K562 (cell line): ENCODE measurements around the gene PAX5. TPM values are rescaled to one million over a fixed set of nuclear protein-coding genes. Genes with fewer than 3 reads are reported as not detected.

Source experiments
- ATAC-seq: fragments of 200-7000 bp; cut with Tn5 transposase; 3 replicates; pipeline ENCODE4 v1.9.1; 2020; ENCODE audit warnings: moderate library complexity
- BruUV-seq: library from RNA; stranded (reverse); fragments of 400-500 nt; replicated peaks from 2 replicates; lab custom pipeline; 2021; lab: Mats Ljungman, UMichigan
- CTCF ChIA-PET: fragments of 300-600 bp; formaldehyde crosslinking; extraction: SDS; loops from one replicate; lab custom pipeline; 2021; ENCODE audit warnings: low intra/inter-chr PET ratio; lab: Yijun Ruan, JAX
- POLR2A ChIA-PET: fragments of 300-600, 350-650 bp; sonication (Branson Sonifier 250); formaldehyde crosslinking; extraction: SDS; loops from one replicate; lab custom pipeline; 2021; ENCODE audit warnings: antibody characterized with exemption, inconsistent platforms; lab: Yijun Ruan, JAX
- DNase-seq, 4 experiments: peaks; one replicate each; pipeline versions ENCODE4 v3.0.0 to v3.0.0-alpha.2; 2011 to 2018; ENCODE audit warnings: low spot score in 3 of 4, mixed read lengths in 3 of 4; ENCODE audit errors: extremely low read depth in 1 of 4
- FAIRE-seq: peaks from 2 replicates; lab custom pipeline; 2011; peaks lifted over from hg19 to GRCh38; lab: Jason Lieb, UNC
- H2AFZ ChIP-seq: 2 replicates; pipeline ENCODE4 v1.6.0; 2011; ENCODE audit warnings: low read depth, low read length, control low read depth, inconsistent platforms
- H3K27ac ChIP-seq: fragments of 200-600 bp; 3 replicates; pipeline ENCODE4 v1.8.0; 2011; ENCODE audit warnings: low read depth, mild to moderate bottlenecking, control low read depth, inconsistent platforms, low read length, moderate library complexity, mixed read lengths; ENCODE audit errors: extremely low read depth
- H3K27me3 ChIP-seq, 2 experiments: fragments of 300-600 bp in 1 of 2; 2 replicates in 1 of 2; 3 replicates in 1 of 2; pipeline versions ENCODE4 v1.6.0 to v1.8.0; 2011; ENCODE audit warnings: inconsistent platforms in 2 of 2, low read length in 2 of 2, mild to moderate bottlenecking in 1 of 2, mixed read lengths in 1 of 2, moderate library complexity in 1 of 2; ENCODE audit not compliant: control insufficient read depth in 2 of 2, insufficient read depth in 2 of 2
- H3K36me3 ChIP-seq: fragments of 300-600 bp; 3 replicates; pipeline ENCODE4 v1.8.0; 2011; ENCODE audit warnings: mild to moderate bottlenecking, low read length, inconsistent platforms; ENCODE audit not compliant: control insufficient read depth, insufficient read depth
- H3K4me1 ChIP-seq, 2 experiments: fragments of 200-600 bp in 1 of 2; replicated peaks in 1 of 2; 2 replicates in 1 of 2; 3 replicates in 1 of 2; pipeline versions ENCODE4 v1.5.1 to v1.8.0; 2011; ENCODE audit warnings: inconsistent platforms in 2 of 2, low read length in 2 of 2, mild to moderate bottlenecking in 1 of 2, mixed read lengths in 1 of 2, moderate library complexity in 1 of 2; ENCODE audit not compliant: control insufficient read depth in 2 of 2, insufficient read depth in 2 of 2
- H3K4me2 ChIP-seq: 2 replicates; pipeline ENCODE4 v1.6.1; 2011; ENCODE audit warnings: low read length, control low read depth, inconsistent platforms, mixed read lengths; ENCODE audit not compliant: insufficient read depth
- H3K4me3 ChIP-seq: fragments of 200-600 bp; sonication (generic), shearing (Covaris generic); 2 replicates; pipeline ENCODE4 v1.5.1; 2016; ENCODE audit warnings: control low read depth, inconsistent platforms
- H3K79me2 ChIP-seq: fragments of 200-600 bp; 3 replicates; pipeline ENCODE4 v1.8.0; 2011; ENCODE audit warnings: low read length, inconsistent platforms; ENCODE audit not compliant: control insufficient read depth, insufficient read depth
- H3K9ac ChIP-seq, 2 experiments: 2 replicates each; pipeline versions ENCODE4 v1.6.0 to v1.6.1; 2011; ENCODE audit warnings: low read depth in 2 of 2, low read length in 2 of 2, control low read depth in 1 of 2, inconsistent platforms in 1 of 2, mild to moderate bottlenecking in 1 of 2, mixed read lengths in 1 of 2; ENCODE audit not compliant: insufficient read depth in 1 of 2
- H3K9me1 ChIP-seq: one replicate; pipeline ENCODE4 v1.6.0; 2011; ENCODE audit warnings: inconsistent platforms, mild to moderate bottlenecking, low read length, moderate library complexity; ENCODE audit not compliant: control insufficient read depth, insufficient read depth
- H3K9me3 ChIP-seq: replicated peaks from 2 replicates; pipeline ENCODE4 v1.5.1; 2011; ENCODE audit warnings: low read depth, low read length, inconsistent platforms; ENCODE audit not compliant: control insufficient read depth, insufficient read depth
- H4K20me1 ChIP-seq: replicated peaks from 2 replicates; pipeline ENCODE4 v1.6.1; 2011; ENCODE audit warnings: low read length, inconsistent platforms, mixed read lengths; ENCODE audit not compliant: control insufficient read depth, insufficient read depth
- DPF2 ChIP-seq: fragments of 450-650 bp; IDR thresholded peaks from 2 replicates; pipeline ENCODE4 v1.6.1; 2016
- E2F3 ChIP-seq: fragments of 250-450 bp; sonication (Bioruptor Pico); IDR thresholded peaks from 2 replicates; pipeline ENCODE4 v1.4.0; 2020; ENCODE audit warnings: mild to moderate bottlenecking
- ESRRB ChIP-seq: fragments of 250-450 bp; sonication (Bioruptor Pico); IDR thresholded peaks from 2 replicates; pipeline ENCODE4 v1.5.0; 2020; ENCODE audit warnings: mild to moderate bottlenecking, moderate library complexity, borderline replicate concordance
- EWSR1 ChIP-seq: fragments of 450-650 bp; IDR thresholded peaks from 2 replicates; pipeline ENCODE4 v1.6.1; 2018; ENCODE audit warnings: borderline replicate concordance, mild to moderate bottlenecking, low read depth, moderate library complexity; ENCODE audit not compliant: partially characterized antibody
- FOXK2 ChIP-seq, 2 experiments: fragments of 450-650 bp; IDR thresholded peaks in 1 of 2; conservative IDR thresholded peaks in 1 of 2; 2 replicates each; pipeline ENCODE4 v1.6.1; 2016; ENCODE audit warnings: low read depth in 2 of 2, mild to moderate bottlenecking in 1 of 2
- GTF2E2 ChIP-seq: fragments of 200-800 bp; sonication (Bioruptor generic); IDR thresholded peaks from 2 replicates; pipeline ENCODE4 v1.6.1; 2016; ENCODE audit warnings: missing genetic modification characterization, missing compliant biosample characterization
- KLF10 ChIP-seq: fragments of 250-450 bp; sonication (Bioruptor Pico); IDR thresholded peaks from 2 replicates; pipeline ENCODE4 v1.6.1; 2021; ENCODE audit warnings: matching md5 sums
- MXI1 ChIP-seq: IDR thresholded peaks from 2 replicates; pipeline ENCODE4 v1.6.1; 2011; ENCODE audit warnings: low read depth, mild to moderate bottlenecking, improper control_type of control experiment, low read length
- PCBP2 ChIP-seq: fragments of 200-400 bp; formaldehyde crosslinking; IDR thresholded peaks from 2 replicates; pipeline ENCODE4 v1.6.1; 2018; ENCODE audit warnings: low read length, low read depth, mild to moderate bottlenecking, moderate library complexity; ENCODE audit not compliant: poor library complexity, severe bottlenecking
- POLR2A ChIP-seq: fragments of 450-650 bp; conservative IDR thresholded peaks from 2 replicates; pipeline ENCODE4 v1.6.1; 2016
- RHOXF2B ChIP-seq: fragments of 250-450 bp; sonication (Bioruptor Pico); conservative IDR thresholded peaks from 2 replicates; pipeline ENCODE4 v1.5.1; 2021
- SRSF1 ChIP-seq: fragments of 200-400 bp; formaldehyde crosslinking; IDR thresholded peaks from 2 replicates; pipeline ENCODE4 v1.6.1; 2017; ENCODE audit warnings: mild to moderate bottlenecking, low read depth, low read length, moderate library complexity
- ZNF140 ChIP-seq: fragments of 250-450 bp; sonication (Bioruptor Pico); IDR thresholded peaks from 2 replicates; pipeline ENCODE4 v1.8.0; 2021; ENCODE audit warnings: moderate library complexity, mild to moderate bottlenecking, inconsistent platforms
- ZNF57 ChIP-seq: fragments of 450-650 bp; formaldehyde crosslinking; IDR thresholded peaks from 2 replicates; pipeline ENCODE4 v1.4.0; 2020; ENCODE audit warnings: mild to moderate bottlenecking, moderate library complexity
- ZNF584 ChIP-seq: fragments of 200-800 bp; sonication (Bioruptor generic); IDR thresholded peaks from 2 replicates; pipeline ENCODE4 v1.6.1; 2016; ENCODE audit warnings: low read depth, mild to moderate bottlenecking, missing genetic modification characterization, missing compliant biosample characterization
- WGBS: fragments of 100-300 bp; shearing (Covaris generic); methylation state at CpG from one replicate; pipeline ENCODE4 v1.1.6; 2016; ENCODE audit warnings: low coverage, mixed read lengths; ENCODE audit not compliant: insufficient coverage; ENCODE audit errors: missing lambda C conversion rate; 5-methylcytosine and 5-hydroxymethylcytosine counted together
- in situ Hi-C: fragments of 300-500 bp; cut with MboI; formaldehyde crosslinking; loops from 4 replicates; pipeline ENCODE4 v1.15.0; 2018; ENCODE audit warnings: inconsistent platforms, mixed read lengths
- intact Hi-C: fragments of 100-400 bp; cut with micrococcal nuclease; formaldehyde crosslinking; loops from 2 replicates; pipeline ENCODE4 v1.14.2; 2022
- polyA plus RNA-seq, 8 experiments: library from polyadenylated mRNA; depleted of rRNA in 4 of 8; stranded (reverse) in 5 of 8; unstranded in 3 of 8; fragments of >200 nt; fragmentation: Nextera tagmentation in 2 of 8; fragmentation: Illumina TruSeq in 1 of 8; extraction: Ambion mirVana in 2 of 8; extraction: Trizol in 1 of 8; gene quantifications; 2 replicates each; pipeline versions ENCODE4 v1.2.1 to v1.2.3, GENCODE V29; 2011 to 2014; ENCODE audit warnings: inconsistent platforms in 1 of 8, missing spikeins in 1 of 8
- total RNA-seq, 7 experiments: library from RNA; depleted of rRNA in 6 of 7; stranded (reverse); fragments of >200 nt in 6 of 7; fragmentation: Illumina TruSeq in 2 of 7; extraction: Trizol in 2 of 7; gene quantifications; 2 replicates each; pipeline versions ENCODE4 v1.2.1 to v1.2.3, GENCODE V29; 2011 to 2021; ENCODE audit warnings: low replicate concordance in 1 of 7
- TF ChIP-seq, protein P1 (sequence below): sonication (generic); formaldehyde crosslinking; IDR thresholded peaks from 2 replicates; pipeline ENCODE4 v1.8.0; 2023; ENCODE audit warnings: mild to moderate bottlenecking, missing genetic modification reagents
- TF ChIP-seq, protein P2 (sequence below): fragments of 250-450 bp; sonication (Bioruptor Pico); IDR thresholded peaks from 2 replicates; pipeline ENCODE4 v1.9.0; 2021; ENCODE audit warnings: mild to moderate bottlenecking
- TF ChIP-seq, protein P3 (sequence below): fragments of 450-650 bp; formaldehyde crosslinking; conservative IDR thresholded peaks from 2 replicates; pipeline ENCODE4 v1.4.0; 2022; ENCODE audit warnings: mild to moderate bottlenecking, missing genetic modification characterization

The PAX5 gene
- total and polyA plus RNA-seq, 9 of the 15 experiments (the other 6 are each of a cell fraction or from before 2014, with no cell fraction given), result 0.03 to 0.09 TPM; not detected in 7

- Histone ChIP-seq H4K20me1 (no peaks in the 10 kb centered on the region), H3K4me3 (no peak overlapping the region), H3K9ac (no peak overlapping the region), H3K79me2 (no peaks in the 10 kb centered on the region), H3K9me1 (no peaks in the 10 kb centered on the region), H3K4me2 (no peak overlapping the region), H3K4me1 (no peaks in the 10 kb centered on the region), H3K27ac (no peak overlapping the region), H2AFZ (no peak overlapping the region), H3K36me3 (no peaks in the 10 kb centered on the region), H3K27me3 (no peaks in the 10 kb centered on the region; a peak in 1 of 5 replicates), H3K9me3 (0 out of 2 replicates have a peak, but pooled peaks cover 2% of the 10 kb centered on the region)
- no peak for ATAC-seq
- intact Hi-C loops, result no loop called here
- WGBS, result 0% methylated on average over 3 of the region's 3 CpGs
- POLR2A ChIA-PET, result no interaction called here
- CTCF ChIA-PET, result no interaction called here
- in situ Hi-C loops, result no loop called here
- BruUV-seq, result no TSS peak
- DNase-seq, result no peak
- FAIRE-seq, result no peak
- TF ChIP-seq, protein P1, sequence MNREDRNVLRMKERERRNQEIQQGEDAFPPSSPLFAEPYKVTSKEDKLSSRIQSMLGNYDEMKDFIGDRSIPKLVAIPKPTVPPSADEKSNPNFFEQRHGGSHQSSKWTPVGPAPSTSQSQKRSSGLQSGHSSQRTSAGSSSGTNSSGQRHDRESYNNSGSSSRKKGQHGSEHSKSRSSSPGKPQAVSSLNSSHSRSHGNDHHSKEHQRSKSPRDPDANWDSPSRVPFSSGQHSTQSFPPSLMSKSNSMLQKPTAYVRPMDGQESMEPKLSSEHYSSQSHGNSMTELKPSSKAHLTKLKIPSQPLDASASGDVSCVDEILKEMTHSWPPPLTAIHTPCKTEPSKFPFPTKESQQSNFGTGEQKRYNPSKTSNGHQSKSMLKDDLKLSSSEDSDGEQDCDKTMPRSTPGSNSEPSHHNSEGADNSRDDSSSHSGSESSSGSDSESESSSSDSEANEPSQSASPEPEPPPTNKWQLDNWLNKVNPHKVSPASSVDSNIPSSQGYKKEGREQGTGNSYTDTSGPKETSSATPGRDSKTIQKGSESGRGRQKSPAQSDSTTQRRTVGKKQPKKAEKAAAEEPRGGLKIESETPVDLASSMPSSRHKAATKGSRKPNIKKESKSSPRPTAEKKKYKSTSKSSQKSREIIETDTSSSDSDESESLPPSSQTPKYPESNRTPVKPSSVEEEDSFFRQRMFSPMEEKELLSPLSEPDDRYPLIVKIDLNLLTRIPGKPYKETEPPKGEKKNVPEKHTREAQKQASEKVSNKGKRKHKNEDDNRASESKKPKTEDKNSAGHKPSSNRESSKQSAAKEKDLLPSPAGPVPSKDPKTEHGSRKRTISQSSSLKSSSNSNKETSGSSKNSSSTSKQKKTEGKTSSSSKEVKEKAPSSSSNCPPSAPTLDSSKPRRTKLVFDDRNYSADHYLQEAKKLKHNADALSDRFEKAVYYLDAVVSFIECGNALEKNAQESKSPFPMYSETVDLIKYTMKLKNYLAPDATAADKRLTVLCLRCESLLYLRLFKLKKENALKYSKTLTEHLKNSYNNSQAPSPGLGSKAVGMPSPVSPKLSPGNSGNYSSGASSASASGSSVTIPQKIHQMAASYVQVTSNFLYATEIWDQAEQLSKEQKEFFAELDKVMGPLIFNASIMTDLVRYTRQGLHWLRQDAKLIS (CRISPR knock-in tag), result no peak
- TF ChIP-seq, protein P2, sequence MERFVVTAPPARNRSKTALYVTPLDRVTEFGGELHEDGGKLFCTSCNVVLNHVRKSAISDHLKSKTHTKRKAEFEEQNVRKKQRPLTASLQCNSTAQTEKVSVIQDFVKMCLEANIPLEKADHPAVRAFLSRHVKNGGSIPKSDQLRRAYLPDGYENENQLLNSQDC (CRISPR knock-in tag), result no peak
- TF ChIP-seq KLF10 (CRISPR knock-in tag) (no peak), DPF2 (no peak), E2F3 (CRISPR knock-in tag) (no peak), MXI1 (no peak), ZNF584 (CRISPR knock-in tag) (no peak), EWSR1 (no peak), GTF2E2 (tag) (no peak), ZNF140 (CRISPR knock-in tag) (no peak), ESRRB (no peak), RHOXF2B (CRISPR knock-in tag) (no peak), POLR2A (no peak), SRSF1 (no peak), ZNF57 (CRISPR knock-in tag) (no peak), PCBP2 (no peak), FOXK2 (conservative IDR thresholded peaks at IDR 0.05 in 1 of 2, IDR thresholded peaks at IDR 0.05 in 1 of 2; ENCODE audit: low read depth in 2 of 2) (no peak)
- TF ChIP-seq, protein P3, sequence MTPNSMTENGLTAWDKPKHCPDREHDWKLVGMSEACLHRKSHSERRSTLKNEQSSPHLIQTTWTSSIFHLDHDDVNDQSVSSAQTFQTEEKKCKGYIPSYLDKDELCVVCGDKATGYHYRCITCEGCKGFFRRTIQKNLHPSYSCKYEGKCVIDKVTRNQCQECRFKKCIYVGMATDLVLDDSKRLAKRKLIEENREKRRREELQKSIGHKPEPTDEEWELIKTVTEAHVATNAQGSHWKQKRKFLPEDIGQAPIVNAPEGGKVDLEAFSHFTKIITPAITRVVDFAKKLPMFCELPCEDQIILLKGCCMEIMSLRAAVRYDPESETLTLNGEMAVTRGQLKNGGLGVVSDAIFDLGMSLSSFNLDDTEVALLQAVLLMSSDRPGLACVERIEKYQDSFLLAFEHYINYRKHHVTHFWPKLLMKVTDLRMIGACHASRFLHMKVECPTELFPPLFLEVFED (CRISPR knock-in tag), result no peak
Observed at GRCh38 chr9:36789886-36790285, 244.2 kb downstream of the PAX5 start.
